Neural cell (in vitro differentiated cells): ENCODE measurements around the gene C1orf141.

ENCODE experiments used
- EP300 ChIP-seq: fragments of 450-650 bp; conservative IDR thresholded peaks from 2 replicates; pipeline ENCODE4 v1.6.1; 2014; ENCODE audit warnings: antibody characterized with exemption, mild to moderate bottlenecking, moderate library complexity; ENCODE audit not compliant: poor library complexity, severe bottlenecking
- EZH2 ChIP-seq: fragments of 200-600, 300-800 bp; shearing (Covaris generic), sonication (generic); IDR thresholded peaks from 2 replicates; pipeline ENCODE4 v1.6.1; 2014; ENCODE audit warnings: antibody characterized with exemption, low read length, borderline replicate concordance, mild to moderate bottlenecking; ENCODE audit not compliant: insufficient read depth, poor library complexity, severe bottlenecking
- POLR2AphosphoS5 ChIP-seq: IDR thresholded peaks from 2 replicates; pipeline ENCODE4 v1.6.1; 2012
- RAD21 ChIP-seq: fragments of 450-650 bp; conservative IDR thresholded peaks from 2 replicates; pipeline ENCODE4 v1.6.1; 2014; ENCODE audit warnings: antibody characterized with exemption, mild to moderate bottlenecking, moderate library complexity
- TAF1 ChIP-seq: IDR thresholded peaks from 2 replicates; pipeline ENCODE4 v1.6.1; 2012; ENCODE audit warnings: low read depth
- TF ChIP-seq, protein P1 (sequence below): fragments of 450-650 bp; IDR thresholded peaks from 2 replicates; pipeline ENCODE4 v1.5.1; 2014; ENCODE audit warnings: antibody characterized with exemption, mild to moderate bottlenecking, moderate library complexity; ENCODE audit not compliant: poor library complexity, severe bottlenecking

DNA sequence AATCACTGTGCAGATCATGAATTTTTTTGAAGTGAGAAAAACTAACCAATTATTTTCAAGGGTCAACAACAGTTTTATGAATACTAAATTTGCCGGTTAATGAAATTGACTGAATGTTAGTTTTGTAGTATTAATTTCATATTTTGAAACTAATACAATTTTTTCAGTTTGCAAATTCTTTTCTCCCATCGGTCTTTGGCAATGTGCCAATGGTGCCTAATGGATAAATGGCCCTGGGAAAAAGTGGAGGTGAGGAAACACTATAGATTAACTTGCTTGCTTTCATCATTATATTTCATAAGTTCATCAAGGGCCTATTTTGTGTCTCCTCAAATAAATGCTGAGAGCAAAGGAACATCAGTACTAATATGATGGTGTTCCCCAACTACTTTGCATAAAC is 4.1 kb downstream of the C1orf141 start:
- TF ChIP-seq, protein P1, sequence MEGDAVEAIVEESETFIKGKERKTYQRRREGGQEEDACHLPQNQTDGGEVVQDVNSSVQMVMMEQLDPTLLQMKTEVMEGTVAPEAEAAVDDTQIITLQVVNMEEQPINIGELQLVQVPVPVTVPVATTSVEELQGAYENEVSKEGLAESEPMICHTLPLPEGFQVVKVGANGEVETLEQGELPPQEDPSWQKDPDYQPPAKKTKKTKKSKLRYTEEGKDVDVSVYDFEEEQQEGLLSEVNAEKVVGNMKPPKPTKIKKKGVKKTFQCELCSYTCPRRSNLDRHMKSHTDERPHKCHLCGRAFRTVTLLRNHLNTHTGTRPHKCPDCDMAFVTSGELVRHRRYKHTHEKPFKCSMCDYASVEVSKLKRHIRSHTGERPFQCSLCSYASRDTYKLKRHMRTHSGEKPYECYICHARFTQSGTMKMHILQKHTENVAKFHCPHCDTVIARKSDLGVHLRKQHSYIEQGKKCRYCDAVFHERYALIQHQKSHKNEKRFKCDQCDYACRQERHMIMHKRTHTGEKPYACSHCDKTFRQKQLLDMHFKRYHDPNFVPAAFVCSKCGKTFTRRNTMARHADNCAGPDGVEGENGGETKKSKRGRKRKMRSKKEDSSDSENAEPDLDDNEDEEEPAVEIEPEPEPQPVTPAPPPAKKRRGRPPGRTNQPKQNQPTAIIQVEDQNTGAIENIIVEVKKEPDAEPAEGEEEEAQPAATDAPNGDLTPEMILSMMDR = no peak
- no peak for TF ChIP-seq EZH2
- no peak for TF ChIP-seq POLR2AphosphoS5
- TF ChIP-seq TAF1 = no peak
- no peak for TF ChIP-seq EP300
- TF ChIP-seq RAD21 = no peak
